GM10266 (cell line): Measurements from ENCODE around the gene MICAL3.

Source experiments
- DNase-seq: peaks from one replicate; pipeline ENCODE4 v3.0.0; 2012; ENCODE audit errors: extremely low spot score
- CTCF ChIP-seq: IDR thresholded peaks from 2 replicates; pipeline ENCODE4 v1.5.1; 2012; ENCODE audit warnings: mild to moderate bottlenecking, low read depth; ENCODE audit not compliant: control insufficient read depth, insufficient read depth; ENCODE audit errors: missing control alignments

Gene MICAL3

GRCh38 chr22:17774926-17775685 lies 249.3 kb downstream of the MICAL3 start:
- DNase-seq: no peak
- no peak for TF ChIP-seq CTCF

- TF ChIP-seq CTCF: no peak
- peak; percentile 77 for DNase-seq
Observed at GRCh38 chr22:17774206-17774925, 250.0 kb downstream of the MICAL3 start, which contains the start of gene BID. BID (minus strand) TSS chr22:17774469; CDS start chr22:17750116, 24,353 bp downstream.

- no peak for TF ChIP-seq CTCF
- DNase-seq: peak; percentile 71
Observed at GRCh38 chr22:17773606-17774205, 250.7 kb downstream of the MICAL3 start.

- no peak for TF ChIP-seq CTCF
- no peak for DNase-seq
Observed at GRCh38 chr22:17772958-17773605, 251.3 kb downstream of the MICAL3 start.

GRCh38 chr22:17772249-17772957 lies 252.0 kb downstream of the MICAL3 start:
- no peak for DNase-seq
- TF ChIP-seq CTCF: peak; percentile 28

- DNase-seq: no peak
- no peak for TF ChIP-seq CTCF
Observed at GRCh38 chr22:17770180-17771077, 253.9 kb downstream of the MICAL3 start.
